Hepatocyte (in vitro differentiated cells): ENCODE measurements around the gene ZNRF1. TPM values are rescaled to one million over a fixed set of nuclear protein-coding genes. Genes with fewer than 3 reads are reported as not detected.

Experiments used
- DNase-seq: peaks from one replicate; pipeline ENCODE4 v3.0.0-alpha.2; 2016; ENCODE audit warnings: low spot score
- H2AFZ ChIP-seq: fragments of 200-600 bp; sonication (generic); 2 replicates; pipeline ENCODE4 v1.6.0; 2016; ENCODE audit warnings: antibody characterized with exemption, mild to moderate bottlenecking
- H3K27ac ChIP-seq: fragments of 200-600 bp; sonication (generic); 2 replicates; pipeline ENCODE4 v1.5.1; 2016; ENCODE audit warnings: mild to moderate bottlenecking
- H3K27me3 ChIP-seq: fragments of 200-600 bp; sonication (generic); 2 replicates; pipeline ENCODE4 v1.6.1; 2016
- H3K36me3 ChIP-seq: fragments of 200-600 bp; sonication (generic); replicated peaks from 2 replicates; pipeline ENCODE4 v1.5.1; 2016; ENCODE audit warnings: low read depth; ENCODE audit not compliant: insufficient read depth
- H3K4me1 ChIP-seq: fragments of 200-600 bp; sonication (generic); 2 replicates; pipeline ENCODE4 v1.5.1; 2016; ENCODE audit warnings: mild to moderate bottlenecking, moderate library complexity; ENCODE audit not compliant: insufficient read depth
- H3K4me2 ChIP-seq: fragments of 200-600 bp; sonication (generic); 2 replicates; pipeline ENCODE4 v1.6.0; 2016
- H3K4me3 ChIP-seq: fragments of 200-600 bp; sonication (generic); 2 replicates; pipeline ENCODE4 v1.5.1; 2016; ENCODE audit warnings: mild to moderate bottlenecking
- H3K79me2 ChIP-seq: fragments of 200-600 bp; sonication (generic); 2 replicates; pipeline ENCODE4 v1.6.0; 2017; ENCODE audit warnings: mild to moderate bottlenecking
- H3K9me2 ChIP-seq: fragments of 200-600 bp; sonication (generic); replicated peaks from 2 replicates; pipeline ENCODE4 v1.6.0; 2017; ENCODE audit warnings: mild to moderate bottlenecking; ENCODE audit not compliant: insufficient read depth
- H3K9me3 ChIP-seq: fragments of 200-600 bp; sonication (generic); 2 replicates; pipeline ENCODE4 v1.5.1; 2016; ENCODE audit warnings: low read depth, mild to moderate bottlenecking
- H4K20me1 ChIP-seq: fragments of 200-600 bp; sonication (generic); 2 replicates; pipeline ENCODE4 v1.6.0; 2016; ENCODE audit warnings: mild to moderate bottlenecking; ENCODE audit not compliant: insufficient read depth, poor library complexity, severe bottlenecking
- CTCF ChIP-seq: fragments of 200-600 bp; sonication (generic); IDR thresholded peaks from 2 replicates; pipeline ENCODE4 v1.5.1; 2016; ENCODE audit warnings: antibody characterized with exemption, mild to moderate bottlenecking; ENCODE audit not compliant: poor library complexity
- EZH2 ChIP-seq: fragments of 200-600 bp; sonication (generic); IDR thresholded peaks from 2 replicates; pipeline ENCODE4 v1.6.1; 2016; ENCODE audit warnings: antibody characterized with exemption, mild to moderate bottlenecking, borderline replicate concordance
- EZH2phosphoT487 ChIP-seq: fragments of 200-600 bp; sonication (generic); IDR thresholded peaks from one replicate; pipeline ENCODE4 v1.6.1; 2018; ENCODE audit warnings: antibody characterized with exemption, mild to moderate bottlenecking, low read depth, moderate library complexity; ENCODE audit not compliant: unreplicated experiment, severe bottlenecking
- WGBS: methylation state at CpG from one replicate; pipeline ENCODE4 v1.1.6; 2016; ENCODE audit warnings: low lambda C conversion rate; ENCODE audit errors: missing lambda C conversion rate; 5-methylcytosine and 5-hydroxymethylcytosine counted together
- polyA plus RNA-seq: library from polyadenylated mRNA; unstranded; fragments of >200 nt; fragmentation: Nextera tagmentation; extraction: Ambion mirVana; gene quantifications from 2 replicates; pipeline ENCODE4 v1.2.1, GENCODE V29; 2016
- total RNA-seq: library from RNA; depleted of rRNA; stranded (reverse); fragments of >200 nt; gene quantifications from 2 replicates; pipeline ENCODE4 v1.2.3, GENCODE V29; 2014

ZNRF1 gene
- total and polyA plus RNA-seq, 2 experiments from 2014 or later = 23.0 to 46.5 TPM

GRCh38 chr16:75064403-75065148 lies 65.8 kb downstream of the ZNRF1 start:
- H3K79me2 ChIP-seq = peaks cover 89% of the 10 kb centered on the region
- H3K4me2 ChIP-seq = peak overlapping the region; percentile 69
- H3K27me3 ChIP-seq = no peaks in the 10 kb centered on the region
- H2AFZ ChIP-seq = no peak overlapping the region
- no peaks in the 10 kb centered on the region for H4K20me1 ChIP-seq
- H3K9me3 ChIP-seq = no peaks in the 10 kb centered on the region
- TF ChIP-seq CTCF (no peak), EZH2 (no peak), EZH2phosphoT487 (no peak)
- H3K4me3 ChIP-seq = no peak overlapping the region
- peak overlapping the region; percentile 94 for H3K27ac ChIP-seq
- no peaks in the 10 kb centered on the region for H3K9me2 ChIP-seq
- 63% methylated on average over 15 of the region's 15 CpGs for WGBS
- H3K4me1 ChIP-seq = peaks cover 25% of the 10 kb centered on the region
- no peaks in the 10 kb centered on the region for H3K36me3 ChIP-seq
- peak; percentile 64 for DNase-seq

- Histone ChIP-seq H3K4me2 (peak overlapping the region; percentile 69), H3K27me3 (no peaks in the 10 kb centered on the region), H3K9me2 (no peaks in the 10 kb centered on the region), H3K27ac (peak overlapping the region; percentile 94), H3K4me3 (no peak overlapping the region), H3K79me2 (peaks cover 87% of the 10 kb centered on the region), H4K20me1 (no peaks in the 10 kb centered on the region), H3K36me3 (no peaks in the 10 kb centered on the region), H3K9me3 (no peaks in the 10 kb centered on the region), H2AFZ (no peak overlapping the region), H3K4me1 (peaks cover 25% of the 10 kb centered on the region)
- DNase-seq = no peak
- TF ChIP-seq CTCF (no peak), EZH2 (no peak), EZH2phosphoT487 (no peak)
- 60% methylated on average over 10 of the region's 10 CpGs for WGBS
These were observed 66.3 kb downstream of the ZNRF1 start for GRCh38 chr16:75065149-75065505.

GRCh38 chr16:75065521-75066149 lies 66.8 kb downstream of the ZNRF1 start:
- Histone ChIP-seq H3K4me3 (no peak overlapping the region), H3K79me2 (peaks cover 82% of the 10 kb centered on the region)

More at GRCh38 chr16:75065521-75066149, 66.8 kb downstream of the ZNRF1 start:
- H4K20me1 ChIP-seq = no peaks in the 10 kb centered on the region
- 64% methylated on average over 7 of the region's 7 CpGs for WGBS
- no peaks in the 10 kb centered on the region for H3K9me3 ChIP-seq
- no peaks in the 10 kb centered on the region for H3K9me2 ChIP-seq
- no peaks in the 10 kb centered on the region for H3K36me3 ChIP-seq
- peak; percentile 37 for DNase-seq
- H3K27ac ChIP-seq = peak overlapping the region; percentile 94
- no peaks in the 10 kb centered on the region for H3K27me3 ChIP-seq
- TF ChIP-seq EZH2phosphoT487 (no peak), CTCF (no peak), EZH2 (no peak)
- peak overlapping the region; percentile 69 for H3K4me2 ChIP-seq
- H2AFZ ChIP-seq = no peak overlapping the region
- H3K4me1 ChIP-seq = peaks cover 28% of the 10 kb centered on the region
